Fibroblast of lung (primary cell): ENCODE data around the gene NLRP3. TPM values are rescaled to one million over a fixed set of nuclear protein-coding genes. Genes with fewer than 3 reads are reported as not detected.

ENCODE experiments used
- DNase-seq, 2 donors: peaks; one replicate each; pipeline versions ENCODE4 v3.0.0 to v3.0.0-alpha.2; 2010; ENCODE audit warnings: low read depth in 2 of 2
- H2AFZ ChIP-seq: 2 replicates; pipeline ENCODE4 v1.5.1; 2012; ENCODE audit warnings: low read length, control low read depth, inconsistent platforms
- H3K27ac ChIP-seq: 2 replicates; pipeline ENCODE4 v1.5.1; 2011; ENCODE audit warnings: low read length, control low read depth; ENCODE audit not compliant: insufficient read depth
- H3K27me3 ChIP-seq: 2 replicates; pipeline ENCODE4 v1.5.1; 2011; ENCODE audit warnings: mild to moderate bottlenecking, low read length; ENCODE audit not compliant: control insufficient read depth, insufficient read depth
- H3K36me3 ChIP-seq: 2 replicates; pipeline ENCODE4 v1.5.1; 2011; ENCODE audit warnings: low read length; ENCODE audit not compliant: control insufficient read depth, insufficient read depth
- H3K4me1 ChIP-seq: 2 replicates; pipeline ENCODE4 v1.5.1; 2011; ENCODE audit warnings: low read length; ENCODE audit not compliant: control insufficient read depth, insufficient read depth; ENCODE audit errors: extremely low read depth
- H3K4me2 ChIP-seq: 2 replicates; pipeline ENCODE4 v1.5.1; 2011; ENCODE audit warnings: low read length, control low read depth; ENCODE audit not compliant: insufficient read depth; ENCODE audit errors: extremely low read depth
- H3K4me3 ChIP-seq, 4 experiments: fragments of 200-600 bp in 1 of 4; sonication (generic) in 1 of 4; replicated peaks in 1 of 4; 2 replicates each; pipeline ENCODE4 v1.5.1; 2011 to 2016; ENCODE audit warnings: low read length in 4 of 4, low read depth in 3 of 4, mild to moderate bottlenecking in 3 of 4, control low read depth in 2 of 4, inconsistent platforms in 1 of 4, mixed read lengths in 1 of 4; ENCODE audit not compliant: insufficient read depth in 1 of 4; ENCODE audit errors: control extremely low read depth in 1 of 4
- H3K79me2 ChIP-seq: 2 replicates; pipeline ENCODE4 v1.5.1; 2012; ENCODE audit warnings: mild to moderate bottlenecking, low read length, inconsistent platforms; ENCODE audit not compliant: control insufficient read depth, insufficient read depth
- H3K9ac ChIP-seq: 2 replicates; pipeline ENCODE4 v1.5.1; 2011; ENCODE audit warnings: mild to moderate bottlenecking, low read length, control low read depth; ENCODE audit not compliant: insufficient read depth
- H3K9me3 ChIP-seq: 2 replicates; pipeline ENCODE4 v1.5.1; 2012; ENCODE audit warnings: low read depth, low read length; ENCODE audit not compliant: control insufficient read depth, insufficient read depth
- H4K20me1 ChIP-seq: 2 replicates; pipeline ENCODE4 v1.5.1; 2011; ENCODE audit warnings: low read length; ENCODE audit not compliant: control insufficient read depth, insufficient read depth; ENCODE audit errors: extremely low read depth
- CTCF ChIP-seq, 2 donors: IDR thresholded peaks in 1 of 2; conservative IDR thresholded peaks in 1 of 2; 1 replicate in 1 of 2; 2 replicates in 1 of 2; pipeline ENCODE4 v1.5.1; 2011 to 2012; ENCODE audit warnings: low read length in 2 of 2, control low read depth in 1 of 2, inconsistent platforms in 1 of 2, low read depth in 1 of 2, mild to moderate bottlenecking in 1 of 2
- EZH2 ChIP-seq: IDR thresholded peaks from 2 replicates; pipeline ENCODE4 v1.5.1; 2012; ENCODE audit warnings: low read length, control low read depth, mild to moderate bottlenecking; ENCODE audit errors: missing control alignments
- polyA plus RNA-seq, 2 donors: library from polyadenylated mRNA; depleted of rRNA in 1 of 2; stranded (reverse) in 1 of 2; unstranded in 1 of 2; fragments of >200 nt; gene quantifications; 2 replicates each; pipeline ENCODE4 v1.2.1, GENCODE V29; 2011 to 2012; ENCODE audit warnings: missing spikeins in 1 of 2
- total RNA-seq: library from RNA; depleted of rRNA; stranded (reverse); fragments of >200 nt; gene quantifications from 2 replicates; pipeline ENCODE4 v1.2.1, GENCODE V29; 2014

The NLRP3 gene
- total and polyA plus RNA-seq, 2 donors (not counting 1 experiment from before 2014, with no cell fraction given), result under 0.01 to 0.07 TPM

DNA sequence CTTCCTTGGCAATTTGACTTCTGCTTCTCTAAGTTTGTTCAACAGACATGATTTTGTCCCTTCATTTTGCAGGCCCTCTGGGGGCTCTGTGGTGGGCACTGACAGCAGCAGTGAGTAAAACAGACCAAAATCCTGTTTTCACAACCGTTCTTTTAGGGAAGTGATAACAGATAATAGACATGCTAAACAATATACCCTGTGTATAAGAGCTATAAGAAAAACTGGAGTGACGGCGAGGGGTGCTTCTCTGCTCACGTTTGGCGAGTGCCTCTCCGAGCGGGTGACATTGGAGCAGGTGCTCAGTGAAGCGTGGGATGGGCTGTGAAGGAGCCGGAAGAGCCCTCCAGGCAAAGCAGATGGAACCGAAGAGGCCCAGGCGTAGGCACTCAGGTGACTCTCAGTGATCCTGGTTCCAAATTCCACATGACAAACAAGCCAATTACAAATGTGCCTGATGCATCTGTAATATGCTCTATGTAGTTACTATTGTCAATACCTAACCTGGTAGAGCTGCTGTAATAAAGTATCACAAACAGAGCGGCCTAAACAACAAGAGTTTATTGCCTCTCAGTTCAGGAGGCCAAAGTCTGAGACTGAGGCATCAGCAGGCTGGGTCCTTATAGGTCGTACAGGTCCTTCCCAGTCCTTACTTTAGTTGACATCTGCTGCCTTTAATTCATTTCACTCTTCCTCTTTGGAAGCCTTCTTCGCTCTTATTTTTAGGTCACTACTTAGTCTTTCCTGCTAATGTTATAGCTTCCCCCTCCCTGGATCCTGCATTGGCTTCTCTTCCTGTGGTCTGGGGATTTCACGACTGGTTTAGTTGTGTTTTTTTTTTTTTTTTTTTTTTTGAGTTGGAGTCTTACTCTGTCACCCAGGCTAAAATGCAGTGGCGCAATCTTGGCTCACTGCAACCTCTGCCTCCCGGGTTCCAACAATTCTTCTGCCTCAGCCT, 21.9 kb downstream of the NLRP3 start:
- no peak for DNase-seq
- Histone ChIP-seq H3K4me2 (no peak overlapping the region), H3K27ac (no peak overlapping the region), H3K4me3 (no peak overlapping the region), H3K79me2 (no peaks in the 10 kb centered on the region), H3K27me3 (no peaks in the 10 kb centered on the region), H3K36me3 (no peaks in the 10 kb centered on the region), H4K20me1 (no peaks in the 10 kb centered on the region), H3K9me3 (no peaks in the 10 kb centered on the region), H2AFZ (no peak overlapping the region), H3K9ac (no peak overlapping the region), H3K4me1 (no peaks in the 10 kb centered on the region)
- TF ChIP-seq CTCF (conservative IDR thresholded peaks at IDR 0.05 in 1 of 2, IDR thresholded peaks at IDR 0.05 in 1 of 2; ENCODE audit: low read depth in 1 of 2, low read length in 2 of 2) (no peak), EZH2 (no peak)

DNA sequence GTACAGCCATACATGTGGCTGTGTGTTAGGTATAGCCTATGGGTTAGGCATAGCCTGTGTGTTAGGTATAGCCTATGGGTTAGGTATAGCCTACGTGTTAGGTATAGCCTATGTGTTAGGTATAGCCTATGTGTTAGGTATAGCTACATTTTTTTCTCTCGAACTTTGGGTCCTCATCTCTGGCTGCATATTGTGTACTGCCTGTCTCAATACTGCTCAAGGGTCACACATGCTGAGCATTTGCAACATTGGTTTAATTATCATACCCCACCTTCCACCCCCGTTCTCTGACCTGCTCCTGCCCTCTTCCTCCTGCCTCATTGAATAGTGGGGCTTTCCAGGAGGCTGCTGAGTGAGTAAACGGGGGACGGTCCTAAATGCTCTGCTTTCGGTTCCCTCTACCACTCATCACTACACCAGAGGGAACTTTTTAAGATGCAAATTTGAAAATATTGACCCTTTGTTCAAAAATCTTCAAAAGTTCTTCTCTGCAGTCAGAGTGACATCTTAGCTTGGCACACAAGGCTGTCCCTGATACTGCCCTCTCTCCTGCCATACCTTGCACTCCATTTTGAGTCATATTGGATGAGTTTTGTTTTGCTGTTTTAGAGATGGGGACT, 24.1 kb downstream of the NLRP3 start:
- Histone ChIP-seq H3K4me3 (no peak overlapping the region), H3K27me3 (no peaks in the 10 kb centered on the region), H3K79me2 (no peaks in the 10 kb centered on the region), H2AFZ (no peak overlapping the region), H4K20me1 (no peaks in the 10 kb centered on the region), H3K27ac (no peak overlapping the region), H3K4me1 (no peaks in the 10 kb centered on the region), H3K36me3 (no peaks in the 10 kb centered on the region), H3K9ac (no peak overlapping the region), H3K4me2 (no peak overlapping the region), H3K9me3 (no peaks in the 10 kb centered on the region)
- TF ChIP-seq EZH2 (no peak), CTCF (conservative IDR thresholded peaks at IDR 0.05 in 1 of 2, IDR thresholded peaks at IDR 0.05 in 1 of 2; ENCODE audit: low read depth in 1 of 2, low read length in 2 of 2) (no peak)
- no peak for DNase-seq

DNA sequence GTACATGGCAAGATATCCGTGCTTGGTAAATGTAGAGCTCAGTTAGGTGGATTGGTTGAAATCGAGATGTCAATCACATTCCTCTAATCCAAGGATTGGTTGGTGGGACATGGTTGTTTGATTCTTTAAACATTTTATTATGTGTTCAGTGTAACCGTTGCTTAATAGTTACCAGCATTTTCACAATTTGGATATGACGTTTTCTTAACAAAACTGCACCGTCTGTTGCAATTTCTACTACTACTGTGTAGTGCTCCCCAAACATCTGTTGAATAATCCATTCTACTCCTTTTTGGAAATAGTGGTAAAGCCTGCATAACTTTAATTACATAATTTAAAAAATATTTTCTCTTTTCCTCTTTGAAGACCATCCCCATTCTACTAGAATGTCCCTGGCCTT, 25.6 kb downstream of the NLRP3 start:
- Histone ChIP-seq H3K4me2 (no peak overlapping the region), H3K9ac (no peak overlapping the region), H3K27ac (no peak overlapping the region), H3K4me1 (no peaks in the 10 kb centered on the region), H3K27me3 (no peaks in the 10 kb centered on the region), H2AFZ (no peak overlapping the region), H3K36me3 (no peaks in the 10 kb centered on the region), H3K4me3 (no peak overlapping the region), H3K9me3 (no peaks in the 10 kb centered on the region), H3K79me2 (no peaks in the 10 kb centered on the region), H4K20me1 (no peaks in the 10 kb centered on the region)
- TF ChIP-seq EZH2 (no peak), CTCF (conservative IDR thresholded peaks at IDR 0.05 in 1 of 2, IDR thresholded peaks at IDR 0.05 in 1 of 2; ENCODE audit: low read depth in 1 of 2, low read length in 2 of 2) (no peak)
- DNase-seq, result no peak
